GM10248 (cell line): ENCODE measurements around the gene SPINK8.
"Not testable (repeated sequence)": the region's sequence is repeated elsewhere in the genome, so short reads cannot be mapped to it uniquely, and the experiment has no call there.

ENCODE experiments used
- CTCF ChIA-PET: fragments of 300-600 bp; sonication (Branson Sonifier 250); formaldehyde crosslinking; extraction: SDS; loops from one replicate; lab custom pipeline; 2021; ENCODE audit warnings: antibody characterized with exemption; lab: Yijun Ruan, JAX
- POLR2A ChIA-PET: fragments of 350-650 bp; sonication (Branson Sonifier 250); formaldehyde crosslinking; extraction: SDS; loops from one replicate; lab custom pipeline; 2020; ENCODE audit warnings: antibody characterized with exemption; lab: Yijun Ruan, JAX
- DNase-seq: peaks from one replicate; pipeline ENCODE4 v3.0.0; 2012; ENCODE audit errors: extremely low spot score
- CTCF ChIP-seq: IDR thresholded peaks from 2 replicates; pipeline ENCODE4 v1.5.1; 2012; ENCODE audit warnings: mild to moderate bottlenecking, low read depth; ENCODE audit errors: extremely low read depth, missing control alignments, control extremely low read depth

SPINK8 gene

GRCh38 chr3:48334605-48335004 is 1.1 kb upstream of the SPINK8 start:
- POLR2A ChIA-PET = no interaction called here
- DNase-seq = no peak
- CTCF ChIA-PET = interaction anchor here (1.4 kb wide), 1 partner anchor 10 kb away, joined by 4 read pairs; no protein-coding TSS in a partner anchor
- no peak for TF ChIP-seq CTCF

GRCh38 chr3:48331706-48332435 is 1.6 kb downstream of the SPINK8 start:
- CTCF ChIA-PET, POLR2A ChIA-PET, DNase-seq: not testable (repeated sequence)

- TF ChIP-seq CTCF = no peak
- ChIA-PET POLR2A (no interaction called here), CTCF (interaction anchor here (1.8 kb wide), 1 partner anchor 13 kb away, joined by 3 read pairs; no protein-coding TSS in a partner anchor)
- DNase-seq = no peak
Measured at GRCh38 chr3:48320996-48321395, 12.5 kb downstream of the SPINK8 start.

GRCh38 chr3:48318713-48319468 is 14.6 kb downstream of the SPINK8 start:
- POLR2A ChIA-PET = no interaction called here
- TF ChIP-seq CTCF = no peak
- DNase-seq = no peak
- CTCF ChIA-PET = interaction anchor here (1.0 to 1.7 kb wide), 2 partner anchors 82 to 117 kb away, joined by 3 to 6 read pairs; no protein-coding TSS in a partner anchor

- no peak for DNase-seq
- POLR2A ChIA-PET = no interaction called here
- CTCF ChIA-PET = interaction anchor here (0.8 to 1.2 kb wide), 2 partner anchors 9 to 86 kb away, joined by 3 read pairs; no protein-coding TSS in a partner anchor
- no peak for TF ChIP-seq CTCF
Measured at GRCh38 chr3:48314542-48314941, 18.9 kb downstream of the SPINK8 start.

GRCh38 chr3:48306860-48307530 is 26.5 kb downstream of the SPINK8 start:
- ChIA-PET CTCF (interaction anchor here (0.8 to 2.0 kb wide), 3 partner anchors 14 to 72 kb away, joined by 3 to 6 read pairs (median 3); no protein-coding TSS in a partner anchor), POLR2A (interaction anchor here (0.6 kb wide), 1 partner anchor 24 kb away, joined by 5 read pairs; no protein-coding TSS in a partner anchor)
- no peak for TF ChIP-seq CTCF

More at GRCh38 chr3:48306860-48307530, 26.5 kb downstream of the SPINK8 start:
- no peak for DNase-seq
